ENCODE results near the gene CHPT1.

DNA sequence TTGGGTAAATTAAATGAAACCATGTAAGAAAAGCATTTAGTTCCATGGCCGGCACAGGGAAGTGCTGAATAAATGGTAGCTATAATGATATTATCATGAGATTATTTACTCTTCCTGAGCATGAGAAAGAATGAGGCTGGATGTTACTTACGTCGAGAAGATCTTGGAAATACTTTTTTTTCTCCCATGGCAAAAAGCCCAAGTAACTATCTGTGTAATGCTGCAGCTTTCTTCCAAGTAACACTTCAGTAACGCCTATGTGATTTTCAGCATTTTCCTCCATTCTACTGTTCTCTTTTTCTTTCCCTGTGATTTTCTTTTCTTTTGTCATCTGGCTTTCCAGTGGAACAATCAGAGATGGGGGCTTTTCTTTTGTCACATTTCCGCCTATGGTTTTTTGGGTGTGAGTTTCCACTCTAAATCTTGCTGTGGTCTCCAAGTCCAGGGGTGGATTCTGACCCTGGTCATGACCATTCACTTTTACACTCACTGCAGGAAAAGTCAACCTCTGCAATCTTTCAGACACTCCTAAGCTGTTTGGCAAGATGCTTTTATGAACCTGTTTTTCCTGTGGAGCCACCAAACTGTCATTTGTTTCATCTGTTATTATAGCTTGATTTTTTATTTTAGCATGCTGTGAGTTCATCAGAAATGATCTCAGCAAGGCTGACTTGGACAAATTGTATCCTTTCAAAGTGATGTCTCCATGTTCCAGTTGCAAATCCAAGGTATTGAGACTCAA lies 66.8 kb downstream of the CHPT1 start:
- TF ChIP-seq SUZ12 (IDR thresholded peaks at IDR 0.05) = no peak
- TF ChIP-seq CTBP1 (IDR thresholded peaks at IDR 0.05; ENCODE audit: borderline replicate concordance) = no peak
- TF ChIP-seq FOXM1 (IDR thresholded peaks at IDR 0.05; ENCODE audit: borderline replicate concordance) = no peak
- no peak for TF ChIP-seq HDGF (IDR thresholded peaks at IDR 0.05; ENCODE audit: borderline replicate concordance)
- no peak for TF ChIP-seq FOXA1 (IDR thresholded peaks at IDR 0.05)
- TF ChIP-seq ZNF384 (IDR thresholded peaks at IDR 0.05) = no peak
- no peak for TF ChIP-seq ELF4 (IDR thresholded peaks at IDR 0.05)
- no peak for TF ChIP-seq FOXK2 (IDR thresholded peaks at IDR 0.05)
- no peak for TF ChIP-seq LEF1 (IDR thresholded peaks at IDR 0.05; ENCODE audit: borderline replicate concordance)
